Astrocyte (in vitro differentiated cells and primary cell): ENCODE measurements around the gene RITA1. TPM values are rescaled to one million over a fixed set of nuclear protein-coding genes. Genes with fewer than 3 reads are reported as not detected.

ENCODE experiments used
- DNase-seq: peaks from one replicate; pipeline ENCODE4 v3.0.0-alpha.2; 2010; ENCODE audit warnings: low read depth
- FAIRE-seq: peaks from 2 replicates; lab custom pipeline; 2011; peaks lifted over from hg19 to GRCh38; lab: Jason Lieb, UNC
- H2AFZ ChIP-seq: 2 replicates; pipeline ENCODE4 v1.6.0; 2012; ENCODE audit warnings: low read depth, low read length, inconsistent platforms
- H3K27ac ChIP-seq: 2 replicates; pipeline ENCODE4 v1.5.1; 2011; ENCODE audit warnings: low read depth, low read length, inconsistent platforms
- H3K27me3 ChIP-seq: 2 replicates; pipeline ENCODE4 v1.6.0; 2011; ENCODE audit warnings: low read length, inconsistent platforms; ENCODE audit not compliant: insufficient read depth
- H3K36me3 ChIP-seq: 2 replicates; pipeline ENCODE4 v1.5.1; 2011; ENCODE audit warnings: low read length, inconsistent platforms; ENCODE audit not compliant: insufficient read depth
- H3K4me1 ChIP-seq: 2 replicates; pipeline ENCODE4 v1.5.1; 2011; ENCODE audit warnings: low read length, inconsistent platforms; ENCODE audit not compliant: insufficient read depth
- H3K4me2 ChIP-seq: 2 replicates; pipeline ENCODE4 v1.6.0; 2012; ENCODE audit warnings: low read length, inconsistent platforms
- H3K4me3 ChIP-seq: 2 replicates; pipeline ENCODE4 v1.5.1; 2011; ENCODE audit warnings: low read depth, mild to moderate bottlenecking, low read length, inconsistent platforms; ENCODE audit not compliant: insufficient read depth
- H3K79me2 ChIP-seq: 2 replicates; pipeline ENCODE4 v1.6.0; 2012; ENCODE audit warnings: mild to moderate bottlenecking, low read length, inconsistent platforms; ENCODE audit not compliant: insufficient read depth
- H3K9ac ChIP-seq: 2 replicates; pipeline ENCODE4 v1.6.0; 2012; ENCODE audit warnings: mild to moderate bottlenecking, low read length, inconsistent platforms
- H3K9me3 ChIP-seq: 2 replicates; pipeline ENCODE4 v1.5.1; 2012; ENCODE audit warnings: low read depth, mild to moderate bottlenecking, low read length, inconsistent platforms; ENCODE audit not compliant: insufficient read depth
- H4K20me1 ChIP-seq: 2 replicates; pipeline ENCODE4 v1.6.0; 2012; ENCODE audit warnings: low read length, inconsistent platforms; ENCODE audit not compliant: insufficient read depth
- H3K27ac Mint-ChIP-seq: one replicate; pipeline ENCODE4 v1.8.0; 2021; ENCODE audit warnings: mild to moderate bottlenecking, mixed read lengths; ENCODE audit not compliant: unreplicated experiment
- H3K27me3 Mint-ChIP-seq: one replicate; pipeline ENCODE4 v1.8.0; 2021; ENCODE audit warnings: low read depth, mixed read lengths; ENCODE audit not compliant: unreplicated experiment
- H3K36me3 Mint-ChIP-seq: one replicate; pipeline ENCODE4 v1.8.0; 2021; ENCODE audit warnings: low read depth, mixed read lengths; ENCODE audit not compliant: unreplicated experiment
- H3K4me1 Mint-ChIP-seq: one replicate; pipeline ENCODE4 v1.8.0; 2021; ENCODE audit warnings: low read depth, mixed read lengths; ENCODE audit not compliant: unreplicated experiment
- H3K4me3 Mint-ChIP-seq: one replicate; pipeline ENCODE4 v1.8.0; 2021; ENCODE audit warnings: mild to moderate bottlenecking, moderate library complexity, mixed read lengths; ENCODE audit not compliant: unreplicated experiment
- H3K9me3 Mint-ChIP-seq: one replicate; pipeline ENCODE4 v1.8.0; 2021; ENCODE audit warnings: mild to moderate bottlenecking, mixed read lengths; ENCODE audit not compliant: unreplicated experiment
- CTCF ChIP-seq: IDR thresholded peaks from 2 replicates; pipeline ENCODE4 v1.5.1; 2011; ENCODE audit warnings: low read depth, mild to moderate bottlenecking, inconsistent platforms, low read length, moderate library complexity; ENCODE audit not compliant: insufficient read depth
- EZH2 ChIP-seq: IDR thresholded peaks from 2 replicates; pipeline ENCODE4 v1.6.1; 2012; ENCODE audit warnings: mild to moderate bottlenecking, low read length, inconsistent platforms; ENCODE audit not compliant: insufficient read depth
- total RNA-seq: library from RNA; stranded (reverse); gene quantifications from 2 replicates; pipeline ENCODE4 v1.2.1, GENCODE V29; 2021

RITA1 gene
- total RNA-seq, 1 donor from 2014 or later, result 23.5 TPM

DNA sequence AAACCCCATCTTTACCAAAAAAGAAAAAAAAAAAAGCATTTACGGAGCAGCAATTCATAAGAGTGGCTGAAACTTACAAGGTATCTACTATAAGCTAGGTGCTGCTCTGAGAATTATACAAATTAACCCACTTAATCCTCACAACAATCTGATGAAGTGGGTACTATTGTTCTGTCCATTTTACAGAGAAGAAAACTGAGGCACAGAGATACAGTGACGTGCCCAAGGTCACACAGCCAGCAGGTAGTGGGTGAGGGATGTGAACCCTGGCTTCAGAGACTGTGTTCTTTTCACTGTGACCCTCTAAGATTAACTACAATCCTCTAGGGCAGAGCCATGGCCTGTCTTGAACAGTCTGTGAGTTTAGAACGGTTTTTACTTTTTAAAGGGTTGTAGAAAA lies 3.5 kb upstream of the RITA1 start:
- peaks cover 9% of the 10 kb centered on the region for H3K9me3 ChIP-seq
- Mint-ChIP-seq H3K9me3 (peaks cover 6% of the 10 kb centered on the region), H3K27me3 (no peaks in the 10 kb centered on the region), H3K27ac (no peak overlapping the region), H3K4me1 (peaks cover 6% of the 10 kb centered on the region), H3K36me3 (peaks cover 19% of the 10 kb centered on the region), H3K4me3 (no peak overlapping the region)
- H2AFZ ChIP-seq, result no peak overlapping the region
- DNase-seq, result no peak
- no peak for TF ChIP-seq CTCF
- TF ChIP-seq EZH2, result no peak
- no peak overlapping the region for H3K4me2 ChIP-seq
- peaks cover 28% of the 10 kb centered on the region for H3K36me3 ChIP-seq
- H4K20me1 ChIP-seq, result peaks cover 38% of the 10 kb centered on the region
- H3K4me1 ChIP-seq, result peaks cover 6% of the 10 kb centered on the region
- H3K27me3 ChIP-seq, result no peaks in the 10 kb centered on the region
- no peak overlapping the region for H3K9ac ChIP-seq
- H3K79me2 ChIP-seq, result peaks cover 73% of the 10 kb centered on the region
- H3K4me3 ChIP-seq, result no peak overlapping the region
- H3K27ac ChIP-seq, result no peak overlapping the region
- no peak for FAIRE-seq

DNA sequence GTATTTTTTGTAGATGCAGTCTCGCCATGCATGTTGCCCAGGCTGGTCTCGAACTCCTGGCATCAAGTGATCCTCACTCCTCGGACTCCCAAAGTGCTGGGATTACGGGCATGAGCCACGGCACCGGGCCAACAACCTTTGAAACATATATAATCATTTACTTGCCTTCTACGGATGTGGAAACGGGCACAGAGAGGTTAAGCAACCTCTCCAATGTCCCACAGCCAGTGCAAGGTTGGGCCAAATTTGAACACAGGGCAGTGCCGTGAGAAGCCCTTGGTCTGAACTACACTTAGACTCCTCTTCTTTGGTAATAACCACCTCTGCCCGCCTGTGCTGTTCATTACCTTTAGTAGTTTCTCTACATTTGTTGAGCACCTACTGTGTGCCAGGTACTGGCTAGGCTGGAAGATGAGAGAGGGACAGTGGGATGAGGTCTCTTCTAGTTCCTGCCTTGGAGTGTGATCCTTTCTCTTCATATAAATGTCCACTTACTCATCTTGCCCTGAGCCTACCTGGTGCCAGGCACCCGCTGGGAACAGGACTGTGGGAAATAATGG lies 2.4 kb upstream of the RITA1 start:
- Mint-ChIP-seq H3K9me3 (no peaks in the 10 kb centered on the region), H3K36me3 (peaks cover 9% of the 10 kb centered on the region), H3K4me3 (peak overlapping the region; percentile 91), H3K27ac (peak overlapping the region; percentile 62), H3K27me3 (no peaks in the 10 kb centered on the region), H3K4me1 (peaks cover 6% of the 10 kb centered on the region)
- FAIRE-seq, result no peak
- TF ChIP-seq CTCF (no peak), EZH2 (no peak)
- Histone ChIP-seq H2AFZ (no peak overlapping the region), H3K4me2 (peak overlapping the region; percentile 85), H3K4me3 (no peak overlapping the region), H4K20me1 (peaks cover 31% of the 10 kb centered on the region), H3K36me3 (peaks cover 19% of the 10 kb centered on the region), H3K27me3 (no peaks in the 10 kb centered on the region), H3K9ac (no peak overlapping the region), H3K27ac (no peak overlapping the region), H3K4me1 (peaks cover 6% of the 10 kb centered on the region), H3K9me3 (no peaks in the 10 kb centered on the region), H3K79me2 (peaks cover 77% of the 10 kb centered on the region)
- no peak for DNase-seq
